Activated naive CD4-positive, alpha-beta T cell treated with anti-CD3 and anti-CD28 coated beads, Interleukin-2, amount 50 U/mL, for 72 hours (primary cell): ENCODE measurements around the gene DCLRE1B. TPM values are rescaled to one million over a fixed set of nuclear protein-coding genes. Genes with fewer than 3 reads are reported as not detected.
A peak's percentile ranks its signal among the peaks of the same experiment; 100 is the strongest.

ENCODE experiments used
- ATAC-seq, 2 donors: fragments of 150-1000 bp; cut with Tn5 transposase; 2 replicates each; pipeline ENCODE4 v1.10.0; 2021; ENCODE audit warnings: mild to moderate bottlenecking in 2 of 2, moderate library complexity in 2 of 2
- DNase-seq, 2 donors: peaks; one replicate each; pipeline ENCODE4 v3.0.0; 2021 to 2022; ENCODE audit warnings: low spot score in 2 of 2
- H3K27ac Mint-ChIP-seq, 2 donors: one replicate each; pipeline ENCODE4 v1.8.0; 2022; ENCODE audit warnings: mild to moderate bottlenecking in 2 of 2, mixed read lengths in 2 of 2
- H3K36me3 Mint-ChIP-seq, 2 donors: one replicate each; pipeline ENCODE4 v1.8.0; 2022; ENCODE audit warnings: mixed read lengths in 2 of 2
- H3K9me3 Mint-ChIP-seq, 2 donors: one replicate each; pipeline ENCODE4 v1.8.0; 2022; ENCODE audit warnings: mixed read lengths in 2 of 2
- total RNA-seq, 2 donors: library from RNA; stranded (reverse); gene quantifications; one replicate each; pipeline ENCODE4 v1.2.3, GENCODE V29; 2022

Gene DCLRE1B
- total RNA-seq, 2 donors from 2014 or later: 15.9 to 21.8 TPM

- DNase-seq: no peak
- Mint-ChIP-seq H3K27ac (peak overlapping the region; percentile 99 to 100), H3K36me3 (peaks cover 0 to 5% of the 10 kb centered on the region in 2 donors), H3K9me3 (no peaks in the 10 kb centered on the region)
- no peak for ATAC-seq
Observed at GRCh38 chr1:113931451-113931851, 26.3 kb downstream of the DCLRE1B start.

- peak overlapping the region; percentile 84 to 99 for H3K27ac Mint-ChIP-seq
- H3K36me3 Mint-ChIP-seq: peaks cover 5 to 7% of the 10 kb centered on the region in 2 donors
- H3K9me3 Mint-ChIP-seq: no peaks in the 10 kb centered on the region
- no peak for ATAC-seq
- no peak for DNase-seq
Observed at GRCh38 chr1:113934006-113934405, 28.9 kb downstream of the DCLRE1B start.

- peaks cover 5 to 7% of the 10 kb centered on the region in 2 donors for H3K36me3 Mint-ChIP-seq
- no peaks in the 10 kb centered on the region for H3K9me3 Mint-ChIP-seq
- no peak for ATAC-seq
Observed at GRCh38 chr1:113934511-113935055, 29.5 kb downstream of the DCLRE1B start.

GRCh38 chr1:113935176-113935575 is 30.1 kb downstream of the DCLRE1B start:
- Mint-ChIP-seq H3K9me3 (no peaks in the 10 kb centered on the region), H3K36me3 (peaks cover 4 to 8% of the 10 kb centered on the region in 2 donors), H3K27ac (no peak overlapping the region)
- ATAC-seq (no peak), DNase-seq (no peak)

More at GRCh38 chr1:113934511-113935055, 29.5 kb downstream of the DCLRE1B start:
- DNase-seq: no peak
- peak overlapping the region; percentile 84 to 99 for H3K27ac Mint-ChIP-seq

GRCh38 chr1:113935970-113936369 is 30.8 kb downstream of the DCLRE1B start:
- Mint-ChIP-seq H3K9me3 (no peaks in the 10 kb centered on the region), H3K36me3 (peaks cover 5 to 14% of the 10 kb centered on the region in 2 donors), H3K27ac (no peak overlapping the region)
- ATAC-seq (no peak), DNase-seq (no peak)

- peak overlapping the region; percentile 7 to 29 for H3K27ac Mint-ChIP-seq
- peaks cover 5 to 14% of the 10 kb centered on the region in 2 donors for H3K36me3 Mint-ChIP-seq
- no peaks in the 10 kb centered on the region for H3K9me3 Mint-ChIP-seq
- DNase-seq: no peak
- ATAC-seq: no peak
Observed at GRCh38 chr1:113937146-113937545, 32.0 kb downstream of the DCLRE1B start.

GRCh38 chr1:113938192-113938591 is 33.1 kb downstream of the DCLRE1B start:
- no peak for ATAC-seq
- DNase-seq: no peak
- Mint-ChIP-seq H3K36me3 (peaks cover 6 to 18% of the 10 kb centered on the region in 2 donors), H3K27ac (peak overlapping the region; percentile 19 to 29), H3K9me3 (peaks cover 0 to 1% of the 10 kb centered on the region in 2 donors)

GRCh38 chr1:113940365-113941244 is 35.5 kb downstream of the DCLRE1B start:
- DNase-seq (peak; percentile 54 to 77), ATAC-seq (peak; percentile 71 to 92)
- Mint-ChIP-seq H3K27ac (peak overlapping the region; percentile 88 to 96), H3K36me3 (peaks cover 13 to 32% of the 10 kb centered on the region in 2 donors), H3K9me3 (peaks cover 0 to 3% of the 10 kb centered on the region in 2 donors)

GRCh38 chr1:113941245-113941559 is 36.1 kb downstream of the DCLRE1B start:
- Mint-ChIP-seq H3K9me3 (peaks cover 0 to 3% of the 10 kb centered on the region in 2 donors), H3K27ac (peak overlapping the region; percentile 17 to 88), H3K36me3 (peaks cover 13 to 32% of the 10 kb centered on the region in 2 donors)
- no peak for DNase-seq
- ATAC-seq: peak in 1 of 2 donors; percentile 12

GRCh38 chr1:113942527-113942926 is 37.4 kb downstream of the DCLRE1B start:
- Mint-ChIP-seq H3K9me3 (peaks cover 0 to 3% of the 10 kb centered on the region in 2 donors), H3K36me3 (peaks cover 13 to 27% of the 10 kb centered on the region in 2 donors), H3K27ac (no peak overlapping the region)
- ATAC-seq (no peak), DNase-seq (no peak)

GRCh38 chr1:113943028-113943811 is 38.1 kb downstream of the DCLRE1B start:
- H3K36me3 Mint-ChIP-seq: peaks cover 13 to 25% of the 10 kb centered on the region in 2 donors
- DNase-seq (no peak), ATAC-seq (no peak)
- H3K27ac Mint-ChIP-seq: peak overlapping the region in 1 of 2 donors; percentile 2
- H3K9me3 Mint-ChIP-seq: peaks cover 0 to 3% of the 10 kb centered on the region in 2 donors

- H3K36me3 Mint-ChIP-seq: peaks cover 11 to 29% of the 10 kb centered on the region in 2 donors
- H3K9me3 Mint-ChIP-seq: peaks cover 0 to 3% of the 10 kb centered on the region in 2 donors
- DNase-seq: no peak
- no peak for ATAC-seq
- no peak overlapping the region for H3K27ac Mint-ChIP-seq
Observed at GRCh38 chr1:113945329-113945728, 40.2 kb downstream of the DCLRE1B start.

GRCh38 chr1:113946112-113946511 is 41.0 kb downstream of the DCLRE1B start:
- ATAC-seq: peak in 1 of 2 donors; percentile 54
- H3K9me3 Mint-ChIP-seq: peaks cover 0 to 3% of the 10 kb centered on the region in 2 donors
- peak overlapping the region; percentile 69 to 87 for H3K27ac Mint-ChIP-seq
- peaks cover 8 to 24% of the 10 kb centered on the region in 2 donors for H3K36me3 Mint-ChIP-seq
- DNase-seq: no peak

- ATAC-seq (peak; percentile 42 to 63), DNase-seq (no peak)
- H3K27ac Mint-ChIP-seq: peak overlapping the region in 1 of 2 donors; percentile 87
Observed at GRCh38 chr1:113946678-113947387, 41.7 kb downstream of the DCLRE1B start.

GRCh38 chr1:113947388-113948107 is 42.4 kb downstream of the DCLRE1B start:
- peaks cover 8 to 30% of the 10 kb centered on the region in 2 donors for H3K36me3 Mint-ChIP-seq
- peak; percentile 15 to 32 for ATAC-seq

More at GRCh38 chr1:113946678-113947387, 41.7 kb downstream of the DCLRE1B start:
- Mint-ChIP-seq H3K9me3 (peaks cover 0 to 3% of the 10 kb centered on the region in 2 donors), H3K36me3 (peaks cover 8 to 30% of the 10 kb centered on the region in 2 donors)

More at GRCh38 chr1:113947388-113948107, 42.4 kb downstream of the DCLRE1B start:
- Mint-ChIP-seq H3K9me3 (peaks cover 0 to 3% of the 10 kb centered on the region in 2 donors), H3K27ac (peak overlapping the region; percentile 81 to 87)
- no peak for DNase-seq
